Mucosa of descending colon (tissue), 3 donors: ENCODE results near the gene ZBED6. TPM values are rescaled to one million over a fixed set of nuclear protein-coding genes. Genes with fewer than 3 reads are reported as not detected.

Source experiments
- ATAC-seq: fragments of 200-7000 bp; cut with Tn5 transposase; one replicate; pipeline ENCODE4 v1.9.1; 2020; ENCODE audit warnings: mild to moderate bottlenecking, moderate library complexity
- DNase-seq, 3 donors: peaks; one replicate each; pipeline ENCODE4 v3.0.0-alpha.2; 2020
- H3K36me3 ChIP-seq: fragments of 200-600 bp; one replicate; pipeline ENCODE4 v1.8.0; 2021; ENCODE audit warnings: low read depth, mild to moderate bottlenecking
- H3K4me1 ChIP-seq: fragments of 200-600 bp; one replicate; pipeline ENCODE4 v1.8.0; 2021; ENCODE audit warnings: low read depth, mild to moderate bottlenecking
- H3K4me3 ChIP-seq: fragments of 200-600 bp; one replicate; pipeline ENCODE4 v1.8.0; 2021; ENCODE audit warnings: mild to moderate bottlenecking
- H3K9me3 ChIP-seq: fragments of 200-600 bp; one replicate; pipeline ENCODE4 v1.8.0; 2021; ENCODE audit warnings: mild to moderate bottlenecking
- CTCF ChIP-seq: fragments of 200-600 bp; IDR thresholded peaks from one replicate; pipeline ENCODE4 v1.8.0; 2022; ENCODE audit warnings: antibody characterized with exemption, mild to moderate bottlenecking
- intact Hi-C, 2 donors: fragments of 100-400 bp; cut with DNase I in 1 of 2; cut with micrococcal nuclease in 1 of 2; formaldehyde crosslinking; loops; one replicate each; pipeline versions ENCODE4 v1.11.0 to v1.11.1; 2022; cut with DNase I, micrococcal nuclease
- total RNA-seq, 3 donors: library from RNA; stranded (reverse); fragmentation: NEBNext Ultra II Directional in 2 of 3; extraction: Animal tissue kit (Norgen Biotek cat#: 25700) in 2 of 3; gene quantifications; one replicate each; pipeline versions ENCODE4 v1.2.1 to v1.2.4, GENCODE V29; 2021 to 2023
- donor health status: DM: no; HTN: no; CAD: no; lungs with moderate emphysema.
- donor health status: DM: no; HTN: no; CAD: no.
- donor health status: DM: no; HTN: yes; CAD: no.

The ZBED6 gene
- total RNA-seq, 3 donors from 2014 or later: 23.9 to 33.7 (median 27.2) TPM

DNA sequence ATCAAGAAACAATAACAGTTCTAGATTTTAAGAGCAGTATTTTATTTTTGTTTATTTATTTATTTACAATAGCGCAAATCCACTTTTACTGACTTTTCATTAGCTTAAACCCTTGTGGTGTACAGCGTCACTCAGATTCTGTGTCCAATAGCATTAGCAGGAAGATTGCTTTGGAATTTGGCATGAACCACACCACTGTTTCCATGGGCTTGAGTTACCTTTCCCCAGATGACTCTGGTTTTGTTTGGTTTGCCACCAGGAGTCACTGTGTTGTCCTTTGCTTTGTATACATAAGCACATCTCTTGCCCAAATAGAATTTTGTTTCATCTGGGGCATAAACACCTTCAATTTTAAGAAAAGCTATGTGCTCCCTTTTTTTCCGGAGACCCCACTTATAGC, 40.1 kb downstream of the ZBED6 start:
- Histone ChIP-seq H3K9me3 (no peaks in the 10 kb centered on the region), H3K36me3 (peaks cover 16% of the 10 kb centered on the region), H3K4me3 (no peak overlapping the region), H3K4me1 (no peaks in the 10 kb centered on the region)
- ATAC-seq: no peak
- no peak for TF ChIP-seq CTCF
- intact Hi-C loops: no loop called here
- no peak for DNase-seq

- H3K36me3 ChIP-seq: peaks cover 14% of the 10 kb centered on the region
- DNase-seq (no peak), ATAC-seq (no peak)
- intact Hi-C loops: no loop called here
- H3K9me3 ChIP-seq: peaks cover 2% of the 10 kb centered on the region
- no peak overlapping the region for H3K4me3 ChIP-seq
- TF ChIP-seq CTCF: no peak
- H3K4me1 ChIP-seq: no peaks in the 10 kb centered on the region
Measured at GRCh38 chr1:203839081-203839480, 43.7 kb downstream of the ZBED6 start.

- no peak for TF ChIP-seq CTCF
- H3K9me3 ChIP-seq: peaks cover 2% of the 10 kb centered on the region
- no peak overlapping the region for H3K4me3 ChIP-seq
- no peaks in the 10 kb centered on the region for H3K4me1 ChIP-seq
- H3K36me3 ChIP-seq: peaks cover 14% of the 10 kb centered on the region
- DNase-seq: no peak
- ATAC-seq: no peak
- intact Hi-C loops: no loop called here
Measured at GRCh38 chr1:203840208-203840808, 44.9 kb downstream of the ZBED6 start.

DNA sequence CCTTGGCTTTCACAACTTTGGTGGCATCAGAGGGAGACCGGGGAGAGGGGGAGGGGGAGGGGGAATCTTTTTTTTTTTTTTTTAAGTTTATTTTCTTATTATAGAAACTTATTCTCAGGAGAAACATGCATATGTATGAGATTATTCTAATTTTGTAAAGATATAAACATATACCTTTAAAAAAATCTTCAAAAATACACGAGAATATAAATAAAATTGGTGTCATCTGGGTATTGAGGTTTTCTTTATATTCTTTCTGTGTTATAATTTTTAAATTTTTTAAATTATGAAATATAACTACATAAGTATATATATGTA, 47.1 kb downstream of the ZBED6 start:
- intact Hi-C loops: no loop called here

GRCh38 chr1:203843435-203843834, 48.0 kb downstream of the ZBED6 start:
- H3K36me3 ChIP-seq: peaks cover 11% of the 10 kb centered on the region
- H3K4me1 ChIP-seq: no peaks in the 10 kb centered on the region
- DNase-seq (no peak), ATAC-seq (no peak)
- peaks cover 2% of the 10 kb centered on the region for H3K9me3 ChIP-seq
- intact Hi-C loops: no loop called here
- H3K4me3 ChIP-seq: no peak overlapping the region
- TF ChIP-seq CTCF: no peak

More for the DNA sequence above, 47.1 kb downstream of the ZBED6 start:
- no peak for DNase-seq
- ATAC-seq: no peak
- H3K4me3 ChIP-seq: no peak overlapping the region
- H3K4me1 ChIP-seq: no peaks in the 10 kb centered on the region
- no peak for TF ChIP-seq CTCF
- peaks cover 16% of the 10 kb centered on the region for H3K36me3 ChIP-seq
- H3K9me3 ChIP-seq: peaks cover 2% of the 10 kb centered on the region

Other genes with a start within 250 kb of the ZBED6 start
- gene ATP2B4, start 168.8 kb upstream of the ZBED6 start, total RNA-seq: 100 to 1,000 TPM in 1 of 3 donors, 10 to 100 TPM in 2; 20.2 to 372 (median 31.0) TPM
- 1 to 10 TPM; 1.1 to 2.6 (median 1.5) TPM for gene LAX1, start 30.4 kb upstream of the ZBED6 start, total RNA-seq
- 10 to 100 TPM; 60.6 to 91.9 (median 61.4) TPM for gene ZC3H11A, start within 50 bp of the ZBED6 start, total RNA-seq
- gene SNRPE, start 66.0 kb downstream of the ZBED6 start, total RNA-seq: 10 to 100 TPM; 53.2 to 91.1 (median 53.5) TPM